Measurements from ENCODE around the gene PSPN. TPM values are rescaled to one million over a fixed set of nuclear protein-coding genes. Genes with fewer than 3 reads are reported as not detected.

Gene PSPN
- total RNA-seq, 2 experiments from 2014 or later: 0.81 to 0.85 TPM

DNA sequence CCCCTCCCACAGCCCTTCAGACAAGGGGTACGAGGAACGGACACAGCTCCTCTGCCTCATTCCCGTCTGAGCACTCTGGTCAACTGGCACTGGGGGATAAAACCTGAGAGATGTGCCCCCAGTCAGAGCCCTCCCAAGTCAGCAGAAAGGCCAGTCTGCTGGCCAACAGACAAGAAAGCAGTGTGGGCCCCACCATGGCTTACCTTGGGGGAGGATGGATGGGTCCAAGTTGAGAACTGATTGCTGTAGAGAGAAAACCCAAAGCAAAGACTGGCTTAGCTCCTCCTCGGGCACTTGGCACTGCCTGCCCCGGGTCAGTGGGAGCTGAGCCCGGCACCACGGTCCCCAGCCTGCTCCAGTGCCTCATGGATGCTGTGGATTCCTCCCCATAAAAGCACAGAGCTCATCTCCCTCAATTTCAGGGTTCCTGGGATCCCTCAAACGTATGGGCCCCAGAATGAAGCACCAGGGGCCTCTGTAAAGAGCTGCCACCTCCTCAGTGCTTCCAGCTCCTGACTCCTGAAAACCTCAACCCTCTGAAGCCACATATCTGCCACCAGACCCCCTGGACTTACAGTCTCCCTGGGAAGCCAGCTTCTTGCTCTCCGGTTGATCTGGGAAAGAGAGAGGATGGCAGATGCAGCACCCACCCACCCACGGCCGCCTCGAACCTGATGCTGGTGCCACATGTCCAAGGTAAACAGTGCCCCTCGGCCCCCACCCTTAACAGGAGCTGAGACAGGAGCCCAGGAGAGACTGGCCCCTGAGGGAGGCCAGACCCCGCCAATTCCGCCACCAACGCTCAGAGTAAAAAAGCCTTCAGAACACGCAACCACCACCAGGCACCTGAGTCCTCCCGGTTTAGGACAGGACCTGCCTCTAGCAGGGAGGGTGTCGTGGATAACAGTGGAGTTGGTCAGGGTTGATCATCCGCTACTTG is 45.6 kb upstream of the PSPN start:
- no peaks in the 10 kb centered on the region for H3K27me3 ChIP-seq (ENCODE audit: control insufficient read depth in 1 of 2, insufficient read depth in 2 of 2, low read length in 2 of 2)
- Mint-ChIP-seq H3K9me3 (no peaks in the 10 kb centered on the region), H3K27ac (no peak overlapping the region), H3K27me3 (no peaks in the 10 kb centered on the region), H3K4me3 (peak overlapping the region; percentile 56), H3K36me3 (ENCODE audit: low read depth) (peaks cover 70% of the 10 kb centered on the region), H3K4me1 (ENCODE audit: low read depth) (peaks cover 32% of the 10 kb centered on the region)
- H3K4me3 ChIP-seq (ENCODE audit: low read length): no peak overlapping the region
- POLR2A ChIA-PET: no interaction called here
- CTCF ChIA-PET: no interaction called here
- DNase-seq: no peak
- no peak for ATAC-seq (ENCODE audit: poor library complexity)
- H3K36me3 ChIP-seq (ENCODE audit: insufficient read depth, low read length): peaks cover 61% of the 10 kb centered on the region
- intact Hi-C loops (cut with DNase I, micrococcal nuclease): loop anchor here in 1 of 2 experiments (2.0 kb wide), 1 partner anchor 141 kb away; no protein-coding TSS in a partner anchor
- no peak overlapping the region for H3K27ac ChIP-seq (ENCODE audit: low read depth in 1 of 2, low read length in 2 of 2)
- TF ChIP-seq, protein P1, sequence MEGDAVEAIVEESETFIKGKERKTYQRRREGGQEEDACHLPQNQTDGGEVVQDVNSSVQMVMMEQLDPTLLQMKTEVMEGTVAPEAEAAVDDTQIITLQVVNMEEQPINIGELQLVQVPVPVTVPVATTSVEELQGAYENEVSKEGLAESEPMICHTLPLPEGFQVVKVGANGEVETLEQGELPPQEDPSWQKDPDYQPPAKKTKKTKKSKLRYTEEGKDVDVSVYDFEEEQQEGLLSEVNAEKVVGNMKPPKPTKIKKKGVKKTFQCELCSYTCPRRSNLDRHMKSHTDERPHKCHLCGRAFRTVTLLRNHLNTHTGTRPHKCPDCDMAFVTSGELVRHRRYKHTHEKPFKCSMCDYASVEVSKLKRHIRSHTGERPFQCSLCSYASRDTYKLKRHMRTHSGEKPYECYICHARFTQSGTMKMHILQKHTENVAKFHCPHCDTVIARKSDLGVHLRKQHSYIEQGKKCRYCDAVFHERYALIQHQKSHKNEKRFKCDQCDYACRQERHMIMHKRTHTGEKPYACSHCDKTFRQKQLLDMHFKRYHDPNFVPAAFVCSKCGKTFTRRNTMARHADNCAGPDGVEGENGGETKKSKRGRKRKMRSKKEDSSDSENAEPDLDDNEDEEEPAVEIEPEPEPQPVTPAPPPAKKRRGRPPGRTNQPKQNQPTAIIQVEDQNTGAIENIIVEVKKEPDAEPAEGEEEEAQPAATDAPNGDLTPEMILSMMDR (IDR thresholded peaks at IDR 0.05): no peak
- peaks cover 0 to 6% of the 10 kb centered on the region in 2 experiments for H3K9me3 ChIP-seq (ENCODE audit: control insufficient read depth in 1 of 2, insufficient read depth in 1 of 2, low read length in 2 of 2)
- peaks cover 40% of the 10 kb centered on the region for H3K4me1 ChIP-seq (ENCODE audit: insufficient read depth, low read length)

GRCh38 chr19:6418562-6418932 is 42.8 kb upstream of the PSPN start:
- DNase-seq (no peak), ATAC-seq (ENCODE audit: poor library complexity) (no peak)
- Mint-ChIP-seq H3K36me3 (ENCODE audit: low read depth) (peaks cover 92% of the 10 kb centered on the region), H3K4me3 (no peak overlapping the region), H3K4me1 (ENCODE audit: low read depth) (peaks cover 16% of the 10 kb centered on the region), H3K27me3 (no peaks in the 10 kb centered on the region), H3K27ac (no peak overlapping the region), H3K9me3 (no peaks in the 10 kb centered on the region)
- ChIA-PET POLR2A (no interaction called here), CTCF (no interaction called here)
- Histone ChIP-seq H3K4me3 (ENCODE audit: low read length) (no peak overlapping the region), H3K27me3 (ENCODE audit: control insufficient read depth in 1 of 2, insufficient read depth in 2 of 2, low read length in 2 of 2) (no peaks in the 10 kb centered on the region), H3K27ac (ENCODE audit: low read depth in 1 of 2, low read length in 2 of 2) (no peak overlapping the region), H3K36me3 (ENCODE audit: insufficient read depth, low read length) (peaks cover 85% of the 10 kb centered on the region), H3K9me3 (ENCODE audit: control insufficient read depth in 1 of 2, insufficient read depth in 1 of 2, low read length in 2 of 2) (no peaks in the 10 kb centered on the region), H3K4me1 (ENCODE audit: insufficient read depth, low read length) (peaks cover 22% of the 10 kb centered on the region)
- TF ChIP-seq, protein P1 (IDR thresholded peaks at IDR 0.05): no peak
- intact Hi-C loops (cut with DNase I, micrococcal nuclease): no loop called here

GRCh38 chr19:6417713-6418561 is 42.2 kb upstream of the PSPN start:
- POLR2A ChIA-PET: interaction anchor here (0.6 kb wide), 1 partner anchor 57 kb away, joined by 3 read pairs; the partner anchor contains the start of gene CLPP
- Histone ChIP-seq H3K4me3 (ENCODE audit: low read length) (no peak overlapping the region), H3K36me3 (ENCODE audit: insufficient read depth, low read length) (peaks cover 85% of the 10 kb centered on the region), H3K4me1 (ENCODE audit: insufficient read depth, low read length) (peaks cover 16% of the 10 kb centered on the region), H3K9me3 (ENCODE audit: control insufficient read depth in 1 of 2, insufficient read depth in 1 of 2, low read length in 2 of 2) (no peaks in the 10 kb centered on the region), H3K27ac (ENCODE audit: low read depth in 1 of 2, low read length in 2 of 2) (no peak overlapping the region), H3K27me3 (ENCODE audit: control insufficient read depth in 1 of 2, insufficient read depth in 2 of 2, low read length in 2 of 2) (no peaks in the 10 kb centered on the region)
- peaks cover 10% of the 10 kb centered on the region for H3K4me1 Mint-ChIP-seq (ENCODE audit: low read depth)
- no peak overlapping the region for H3K27ac Mint-ChIP-seq
- H3K4me3 Mint-ChIP-seq: no peak overlapping the region
- ATAC-seq (ENCODE audit: poor library complexity) (no peak), DNase-seq (no peak)
- no peaks in the 10 kb centered on the region for H3K27me3 Mint-ChIP-seq
- no peaks in the 10 kb centered on the region for H3K9me3 Mint-ChIP-seq
- CTCF ChIA-PET: no interaction called here
- intact Hi-C loops (cut with DNase I, micrococcal nuclease): no loop called here
- TF ChIP-seq, protein P1 (IDR thresholded peaks at IDR 0.05): no peak
- H3K36me3 Mint-ChIP-seq (ENCODE audit: low read depth): peaks cover 87% of the 10 kb centered on the region

Measured in CD4-positive, alpha-beta T cell (primary cell).